Fibroblast of mammary gland (primary cell): ENCODE measurements around the gene MARCOL.
A peak's percentile ranks its signal among the peaks of the same experiment; 100 is the strongest.
"Not testable (repeated sequence)": the region's sequence is repeated elsewhere in the genome, so short reads cannot be mapped to it uniquely, and the experiment has no call there.

Source experiments
- DNase-seq: peaks from one replicate; pipeline ENCODE4 v3.0.0-alpha.2; 2010; ENCODE audit warnings: low read depth
- H3K4me3 ChIP-seq: 2 replicates; pipeline ENCODE4 v1.5.1; 2011; ENCODE audit warnings: low read depth, mild to moderate bottlenecking, low read length, moderate library complexity; ENCODE audit not compliant: control insufficient read depth
- CTCF ChIP-seq: conservative IDR thresholded peaks from 2 replicates; pipeline ENCODE4 v1.5.1; 2011; ENCODE audit warnings: low read depth, low read length, inconsistent platforms; ENCODE audit not compliant: control insufficient read depth, insufficient read depth

The MARCOL gene

GRCh38 chr5:148259288-148259687, 21.0 kb downstream of the MARCOL start:
- no peak for TF ChIP-seq CTCF

GRCh38 chr5:148261221-148261620, 22.9 kb downstream of the MARCOL start:
- no peak for DNase-seq
- TF ChIP-seq CTCF = no peak
- H3K4me3 ChIP-seq = no peak overlapping the region

More at GRCh38 chr5:148259288-148259687, 21.0 kb downstream of the MARCOL start:
- H3K4me3 ChIP-seq = no peak overlapping the region
- no peak for DNase-seq

GRCh38 chr5:148267962-148268361, 29.6 kb downstream of the MARCOL start:
- no peak overlapping the region for H3K4me3 ChIP-seq
- DNase-seq = no peak
- TF ChIP-seq CTCF = no peak

- TF ChIP-seq CTCF = no peak
- no peak within 1 kb of the TSS for H3K4me3 ChIP-seq
- peak; percentile 78 for DNase-seq
These were observed 30.2 kb downstream of the MARCOL start, which contains the start of gene SPINK13 for GRCh38 chr5:148268566-148268965. TSS of gene SPINK13 (plus strand) at chr5:148268794. CDS start at chr5:148270073, 1,279 bp downstream.

GRCh38 chr5:148275129-148275528, 36.8 kb downstream of the MARCOL start:
- not testable (repeated sequence) for H3K4me3 ChIP-seq, DNase-seq

GRCh38 chr5:148280893-148281292, 42.6 kb downstream of the MARCOL start:
- DNase-seq, H3K4me3 ChIP-seq: not testable (repeated sequence)

- H3K4me3 ChIP-seq, DNase-seq: not testable (repeated sequence)
These were observed 43.0 kb downstream of the MARCOL start for GRCh38 chr5:148281336-148281735.

GRCh38 chr5:148290271-148291195, 52.2 kb downstream of the MARCOL start:
- TF ChIP-seq CTCF = peak; percentile 34
- peak; percentile 13 for DNase-seq
- H3K4me3 ChIP-seq = no peak overlapping the region
